Right ventricle myocardium inferior (tissue), 1 donor: ENCODE data around the gene PFN4. TPM values are rescaled to one million over a fixed set of nuclear protein-coding genes. Genes with fewer than 3 reads are reported as not detected.
"Not testable (repeated sequence)": the region's sequence is repeated elsewhere in the genome, so short reads cannot be mapped to it uniquely, and the experiment has no call there.

Experiments used
- ATAC-seq: fragments of 200-7000 bp; cut with Tn5 transposase; one replicate; pipeline ENCODE4 v1.9.1; 2020; ENCODE audit warnings: mild to moderate bottlenecking, moderate library complexity
- DNase-seq: peaks from one replicate; pipeline ENCODE4 v3.0.0; 2021; ENCODE audit errors: missing footprints
- intact Hi-C: fragments of 100-400 bp; cut with DNase I; formaldehyde crosslinking; loops from one replicate; pipeline ENCODE4 v1.11.0; 2022
- total RNA-seq: library from RNA; stranded (reverse); fragmentation: NEBNext Ultra II Directional; extraction: Animal tissue kit (Norgen Biotek cat#: 25700); gene quantifications from one replicate; pipeline ENCODE4 v1.2.1, GENCODE V29; 2021
- donor health status: DM: no; HTN: yes; CAD: no; lungs with severe emphysema.

PFN4 gene
- total RNA-seq, 1 donor from 2014 or later = 0.32 TPM

GRCh38 chr2:24117902-24118301 is 5.2 kb downstream of the PFN4 start:
- DNase-seq (no peak), ATAC-seq (no peak)
- intact Hi-C loops = no loop called here

- intact Hi-C loops = no loop called here
- ATAC-seq = no peak
- no peak for DNase-seq
Measured at GRCh38 chr2:24115057-24115456, 8.1 kb downstream of the PFN4 start.

DNA sequence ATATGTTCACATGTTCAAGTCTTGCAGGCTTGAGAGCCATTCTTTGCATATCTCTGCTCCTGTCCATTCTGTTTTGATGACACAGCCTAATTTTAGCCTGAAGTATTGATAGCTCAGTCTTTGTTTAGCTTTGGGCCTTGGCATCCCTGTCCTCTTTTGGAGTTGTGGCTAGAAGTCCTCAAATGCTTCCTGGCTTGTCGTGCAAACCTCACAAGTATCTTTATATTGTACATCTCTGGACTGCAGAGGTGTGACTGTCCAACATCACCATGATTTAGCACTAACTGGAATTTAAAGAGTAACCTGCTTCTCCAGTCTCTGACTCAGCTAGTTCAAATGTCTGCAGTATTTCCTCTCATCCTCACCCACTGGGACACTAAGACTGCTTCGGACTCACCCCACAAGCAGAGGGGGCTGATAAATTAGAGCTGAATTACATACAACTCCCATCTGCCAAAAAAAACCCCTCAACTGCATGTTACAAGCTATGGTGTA is 11.7 kb downstream of the PFN4 start:
- intact Hi-C loops = no loop called here
- ATAC-seq (peak; percentile 80), DNase-seq (no peak)

GRCh38 chr2:24110660-24111303 is 12.4 kb downstream of the PFN4 start:
- ATAC-seq = peak; percentile 16

DNA sequence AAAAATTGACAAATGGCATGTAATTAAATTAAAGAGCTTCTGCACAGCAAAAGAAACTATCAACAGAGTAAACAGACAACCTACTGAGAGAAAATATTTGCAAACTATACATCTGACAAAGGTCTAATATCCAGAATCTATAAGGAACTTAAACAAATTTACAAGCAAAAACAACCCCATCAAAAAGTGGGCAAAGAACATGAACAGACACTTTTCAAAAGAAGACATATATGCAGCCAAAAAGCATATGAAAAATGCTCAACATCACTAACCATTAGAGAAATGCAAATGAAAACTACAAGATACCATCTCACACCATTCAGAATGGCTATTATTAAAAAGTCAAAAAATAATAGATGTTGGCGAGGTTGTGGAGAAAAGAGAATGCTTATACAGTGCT is 13.7 kb downstream of the PFN4 start:
- ATAC-seq, DNase-seq, intact Hi-C loops: not testable (repeated sequence)

More at GRCh38 chr2:24110660-24111303, 12.4 kb downstream of the PFN4 start:
- intact Hi-C loops = no loop called here
- no peak for DNase-seq

GRCh38 chr2:24107336-24107735 is 15.8 kb downstream of the PFN4 start:
- ATAC-seq (no peak), DNase-seq (no peak)
- intact Hi-C loops = no loop called here

- intact Hi-C loops = no loop called here
- no peak for DNase-seq
- no peak for ATAC-seq
Measured at GRCh38 chr2:24106786-24107185, 16.3 kb downstream of the PFN4 start.

GRCh38 chr2:24105816-24106215 is 17.3 kb downstream of the PFN4 start:
- intact Hi-C loops = no loop called here
- ATAC-seq (no peak), DNase-seq (no peak)

DNA sequence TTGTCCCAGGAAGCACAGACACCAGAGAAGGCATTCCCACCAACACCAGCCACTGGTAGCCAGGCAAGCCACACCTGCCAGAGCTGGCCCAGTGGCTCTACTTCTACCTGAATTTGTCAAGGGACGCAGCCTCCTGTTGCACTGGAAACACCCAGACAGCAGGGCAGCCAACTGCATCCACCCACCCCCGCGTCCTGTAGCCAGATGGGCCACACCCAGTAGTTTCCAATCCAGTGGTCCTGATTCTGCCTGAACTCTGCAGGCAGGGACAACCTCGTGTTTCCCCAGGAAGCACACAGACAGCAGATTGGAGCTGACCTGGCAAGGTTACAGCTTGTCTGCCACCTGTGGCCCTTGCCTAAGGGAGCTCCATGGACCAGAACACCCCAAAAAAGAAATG is 18.2 kb downstream of the PFN4 start:
- no peak for DNase-seq
- ATAC-seq = no peak
- intact Hi-C loops = no loop called here

DNA sequence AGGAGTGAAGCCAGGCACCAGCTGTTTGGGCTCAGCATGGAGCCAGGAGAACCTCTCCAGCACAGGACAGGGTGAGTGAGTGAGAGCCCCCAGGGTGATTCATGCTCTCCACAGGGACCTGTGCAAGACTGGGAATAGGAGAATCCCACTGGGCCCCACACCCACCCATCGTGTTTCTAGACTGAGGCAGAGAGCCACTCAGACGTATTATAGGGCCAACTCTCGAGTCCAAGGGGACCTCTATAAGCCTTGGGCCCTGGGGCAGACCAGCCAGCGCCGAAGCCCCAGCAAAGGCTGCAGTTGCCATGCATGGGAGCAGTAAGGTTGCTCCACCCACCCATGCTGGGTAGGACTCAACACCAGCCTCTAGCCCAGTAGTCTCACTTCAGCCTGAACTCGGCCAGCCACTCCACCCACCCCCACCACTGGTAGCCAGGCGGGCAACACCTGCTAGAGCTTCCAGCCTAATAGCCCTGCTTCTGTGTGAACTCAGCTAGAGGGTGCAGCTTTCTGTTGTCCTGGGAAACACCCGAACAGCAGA is 19.0 kb downstream of the PFN4 start:
- DNase-seq (no peak), ATAC-seq (no peak)
- intact Hi-C loops = no loop called here

GRCh38 chr2:24102677-24103076 is 20.5 kb downstream of the PFN4 start:
- intact Hi-C loops = no loop called here
- no peak for DNase-seq
- no peak for ATAC-seq

GRCh38 chr2:24101992-24102391 is 21.1 kb downstream of the PFN4 start:
- no peak for DNase-seq
- no peak for ATAC-seq
- intact Hi-C loops = no loop called here

DNA sequence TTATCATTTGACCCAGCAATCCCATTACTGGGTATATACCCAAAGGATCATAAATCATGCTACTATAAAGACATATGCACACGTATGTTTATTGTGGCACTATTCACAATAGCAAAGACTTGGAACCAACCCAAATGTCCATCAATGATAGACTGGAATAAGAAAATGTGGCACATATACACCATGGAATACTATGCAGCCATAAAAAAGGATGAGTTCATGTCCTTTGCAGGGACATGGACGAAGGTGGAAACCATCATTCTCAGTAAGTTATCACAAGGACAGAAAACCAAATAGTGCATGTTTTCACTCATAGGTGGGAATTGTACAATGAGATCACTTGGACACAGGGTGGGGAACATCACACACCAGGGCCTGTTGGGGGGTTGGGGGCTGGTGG is 22.4 kb downstream of the PFN4 start:
- DNase-seq, ATAC-seq, intact Hi-C loops: not testable (repeated sequence)

DNA sequence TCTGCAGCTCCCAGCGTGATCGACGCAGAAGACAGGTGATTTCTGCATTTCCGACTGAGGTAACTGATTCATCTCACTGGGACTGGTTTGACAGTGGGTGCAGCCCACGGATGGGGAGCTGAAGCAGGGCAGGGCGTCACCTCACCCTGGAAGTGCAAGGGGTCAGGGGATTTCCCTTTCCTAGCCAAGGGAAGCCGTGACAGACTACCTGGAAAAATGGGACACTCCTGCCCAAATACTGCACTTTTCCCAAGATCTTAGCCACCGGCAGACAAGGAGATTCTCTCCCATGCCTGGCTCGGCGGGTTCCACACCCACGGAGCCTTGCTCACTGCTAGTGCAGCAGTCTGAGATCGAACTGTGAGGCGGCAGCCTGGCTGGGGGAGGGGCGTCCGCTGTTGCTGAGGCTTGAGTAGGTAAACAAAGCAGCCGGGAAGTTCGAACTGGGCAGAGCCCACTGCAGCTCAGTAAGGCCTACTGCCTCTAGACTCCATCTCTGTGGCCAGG is 27.9 kb downstream of the PFN4 start:
- intact Hi-C loops, DNase-seq, ATAC-seq: not testable (repeated sequence)

GRCh38 chr2:24093270-24093669 is 29.9 kb downstream of the PFN4 start:
- DNase-seq, ATAC-seq, intact Hi-C loops: not testable (repeated sequence)

DNA sequence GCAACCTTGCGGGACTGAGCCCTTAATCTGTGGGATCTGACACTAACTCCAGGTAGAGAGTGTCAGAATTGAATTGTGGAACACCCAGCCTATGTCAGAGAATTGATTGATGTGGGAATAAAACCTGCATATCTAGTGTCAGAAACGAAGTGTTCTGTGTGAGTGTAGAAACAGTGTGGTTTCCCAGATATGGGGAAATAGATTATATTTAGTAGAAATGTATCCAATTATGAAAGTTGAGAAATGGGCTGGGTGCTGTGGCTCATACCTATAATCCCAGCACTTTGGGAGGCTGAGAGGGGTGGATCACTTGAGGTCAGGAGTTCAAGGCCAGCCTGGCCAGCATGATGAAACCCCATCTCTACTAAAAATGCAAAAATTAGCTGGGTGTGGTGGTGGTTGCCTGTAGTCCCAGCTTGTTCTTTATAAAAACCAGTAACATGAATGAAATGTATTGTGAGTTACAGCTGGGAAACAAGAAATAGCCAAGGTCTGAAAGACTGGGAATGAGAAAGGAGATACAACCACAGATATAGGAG is 34.2 kb downstream of the PFN4 start:
- intact Hi-C loops = no loop called here
- DNase-seq (no peak), ATAC-seq (no peak)

DNA sequence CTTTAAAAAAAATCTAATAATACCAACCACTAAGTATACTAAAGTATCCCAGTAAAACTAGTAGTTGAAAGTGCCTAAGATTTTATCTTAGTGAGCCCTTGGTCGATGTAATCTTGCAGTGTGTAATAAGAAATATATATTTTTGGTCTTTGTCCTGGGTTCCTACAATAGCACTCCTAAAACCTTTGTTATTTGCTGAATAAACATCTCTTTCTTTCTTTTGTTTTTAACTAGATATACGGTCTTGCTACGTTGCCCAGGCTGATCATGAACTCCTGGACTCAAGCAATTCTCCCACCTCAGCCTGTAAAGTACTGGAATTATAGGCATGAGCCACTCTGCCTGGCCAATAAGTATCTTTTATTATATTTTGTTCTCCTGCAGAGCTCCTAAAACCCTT is 36.1 kb downstream of the PFN4 start:
- intact Hi-C loops = no loop called here
- ATAC-seq (no peak), DNase-seq (no peak)

DNA sequence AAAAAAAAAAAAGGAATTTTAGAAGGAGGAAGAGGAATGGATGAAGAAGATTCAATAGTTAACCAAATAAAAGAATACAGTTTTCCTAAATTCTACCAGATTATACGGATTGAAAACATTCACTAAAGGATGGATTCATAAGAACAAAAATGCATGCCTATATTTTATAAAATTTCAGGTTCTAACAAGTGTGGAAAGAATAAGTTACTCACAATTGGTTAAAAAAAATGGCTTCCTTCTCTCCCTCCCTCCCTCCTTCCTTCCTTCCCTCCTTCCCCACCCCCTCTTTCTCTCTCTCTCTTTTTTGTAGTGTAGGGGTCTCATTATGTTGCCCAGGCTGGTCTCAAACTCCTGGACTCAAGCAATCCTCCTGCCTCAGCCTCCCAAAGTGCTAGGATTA is 36.9 kb downstream of the PFN4 start:
- ATAC-seq (no peak), DNase-seq (no peak)
- intact Hi-C loops = no loop called here

GRCh38 chr2:24085200-24085489 is 38.0 kb downstream of the PFN4 start:
- intact Hi-C loops = no loop called here
- ATAC-seq (no peak), DNase-seq (no peak)
